ENCODE measurements around the gene ACP2. TPM values are rescaled to one million over a fixed set of nuclear protein-coding genes. Genes with fewer than 3 reads are reported as not detected.

The ACP2 gene
- total RNA-seq, 1 donor from 2014 or later = 54.8 TPM

- TF ChIP-seq CTCF (IDR thresholded peaks at IDR 0.05) (no peak), POLR2AphosphoS5 (IDR thresholded peaks at IDR 0.05; ENCODE audit: insufficient read depth in 1 of 2, low read depth in 1 of 2) (no peak), POLR2A (IDR thresholded peaks at IDR 0.05) (no peak)
- Histone ChIP-seq H3K4me1 (peaks cover 55% of the 10 kb centered on the region), H3K4me3 (no peak overlapping the region), H3K27ac (no peak overlapping the region), H3K36me3 (no peaks in the 10 kb centered on the region), H3K27me3 (no peaks in the 10 kb centered on the region), H3K9me3 (no peaks in the 10 kb centered on the region)
- intact Hi-C loops (cut with DNase I) = no loop called here
- no peak for DNase-seq (ENCODE audit: extremely low spot score in 2 of 2)
Observed at GRCh38 chr11:47251751-47252150, 3.1 kb upstream of the ACP2 start.

GRCh38 chr11:47249378-47249715, 733 bp upstream of the ACP2 start:
- Histone ChIP-seq H3K9me3 (no peaks in the 10 kb centered on the region), H3K27me3 (no peaks in the 10 kb centered on the region), H3K4me1 (peaks cover 38% of the 10 kb centered on the region), H3K36me3 (peaks cover 0 to 19% of the 10 kb centered on the region in 2 donors), H3K27ac (peak overlapping the region; percentile 83), H3K4me3 (peak overlapping the region; percentile 66 to 69)
- intact Hi-C loops (cut with DNase I) = no loop called here
- DNase-seq (ENCODE audit: extremely low spot score in 2 of 2) = no peak
- TF ChIP-seq POLR2A (IDR thresholded peaks at IDR 0.05) = no peak
- no peak for TF ChIP-seq CTCF (IDR thresholded peaks at IDR 0.05)
- TF ChIP-seq POLR2AphosphoS5 (IDR thresholded peaks at IDR 0.05; ENCODE audit: insufficient read depth in 1 of 2, low read depth in 1 of 2) = no peak

GRCh38 chr11:47248304-47248663, 330 bp downstream of the ACP2 start:
- DNase-seq (ENCODE audit: extremely low spot score in 2 of 2) = no peak
- TF ChIP-seq CTCF (IDR thresholded peaks at IDR 0.05) (no peak), POLR2A (IDR thresholded peaks at IDR 0.05) (no peak), POLR2AphosphoS5 (IDR thresholded peaks at IDR 0.05; ENCODE audit: insufficient read depth in 1 of 2, low read depth in 1 of 2) (no peak)
- intact Hi-C loops (cut with DNase I) = no loop called here

GRCh38 chr11:47247502-47247901, 1.1 kb downstream of the ACP2 start:
- H3K4me3 ChIP-seq = no peak overlapping the region
- DNase-seq (ENCODE audit: extremely low spot score in 2 of 2) = no peak
- intact Hi-C loops (cut with DNase I) = no loop called here
- TF ChIP-seq POLR2A (IDR thresholded peaks at IDR 0.05) = no peak
- no peak for TF ChIP-seq POLR2AphosphoS5 (IDR thresholded peaks at IDR 0.05; ENCODE audit: insufficient read depth in 1 of 2, low read depth in 1 of 2)
- no peak for TF ChIP-seq CTCF (IDR thresholded peaks at IDR 0.05)
- H3K27me3 ChIP-seq = no peaks in the 10 kb centered on the region
- peaks cover 0 to 31% of the 10 kb centered on the region in 2 donors for H3K36me3 ChIP-seq
- no peak overlapping the region for H3K27ac ChIP-seq
- no peaks in the 10 kb centered on the region for H3K9me3 ChIP-seq
- H3K4me1 ChIP-seq = peaks cover 26% of the 10 kb centered on the region

More at GRCh38 chr11:47248304-47248663, 330 bp downstream of the ACP2 start:
- peaks cover 28% of the 10 kb centered on the region for H3K4me1 ChIP-seq
- H3K27me3 ChIP-seq = no peaks in the 10 kb centered on the region
- peak overlapping the region; percentile 66 to 69 for H3K4me3 ChIP-seq
- peaks cover 0 to 24% of the 10 kb centered on the region in 2 donors for H3K36me3 ChIP-seq
- H3K9me3 ChIP-seq = no peaks in the 10 kb centered on the region
- peak overlapping the region; percentile 83 for H3K27ac ChIP-seq

GRCh38 chr11:47245611-47246357, 2.8 kb downstream of the ACP2 start:
- Histone ChIP-seq H3K27me3 (no peaks in the 10 kb centered on the region), H3K27ac (no peak overlapping the region), H3K9me3 (no peaks in the 10 kb centered on the region), H3K4me1 (peaks cover 26% of the 10 kb centered on the region), H3K4me3 (no peak overlapping the region), H3K36me3 (peaks cover 0 to 41% of the 10 kb centered on the region in 2 donors)
- no peak for DNase-seq (ENCODE audit: extremely low spot score in 2 of 2)
- TF ChIP-seq POLR2A (IDR thresholded peaks at IDR 0.05) (no peak), POLR2AphosphoS5 (IDR thresholded peaks at IDR 0.05; ENCODE audit: insufficient read depth in 1 of 2, low read depth in 1 of 2) (no peak), CTCF (IDR thresholded peaks at IDR 0.05) (no peak)
- intact Hi-C loops (cut with DNase I) = no loop called here
